ENCODE results near the gene SAFB2.

The SAFB2 gene

DNA sequence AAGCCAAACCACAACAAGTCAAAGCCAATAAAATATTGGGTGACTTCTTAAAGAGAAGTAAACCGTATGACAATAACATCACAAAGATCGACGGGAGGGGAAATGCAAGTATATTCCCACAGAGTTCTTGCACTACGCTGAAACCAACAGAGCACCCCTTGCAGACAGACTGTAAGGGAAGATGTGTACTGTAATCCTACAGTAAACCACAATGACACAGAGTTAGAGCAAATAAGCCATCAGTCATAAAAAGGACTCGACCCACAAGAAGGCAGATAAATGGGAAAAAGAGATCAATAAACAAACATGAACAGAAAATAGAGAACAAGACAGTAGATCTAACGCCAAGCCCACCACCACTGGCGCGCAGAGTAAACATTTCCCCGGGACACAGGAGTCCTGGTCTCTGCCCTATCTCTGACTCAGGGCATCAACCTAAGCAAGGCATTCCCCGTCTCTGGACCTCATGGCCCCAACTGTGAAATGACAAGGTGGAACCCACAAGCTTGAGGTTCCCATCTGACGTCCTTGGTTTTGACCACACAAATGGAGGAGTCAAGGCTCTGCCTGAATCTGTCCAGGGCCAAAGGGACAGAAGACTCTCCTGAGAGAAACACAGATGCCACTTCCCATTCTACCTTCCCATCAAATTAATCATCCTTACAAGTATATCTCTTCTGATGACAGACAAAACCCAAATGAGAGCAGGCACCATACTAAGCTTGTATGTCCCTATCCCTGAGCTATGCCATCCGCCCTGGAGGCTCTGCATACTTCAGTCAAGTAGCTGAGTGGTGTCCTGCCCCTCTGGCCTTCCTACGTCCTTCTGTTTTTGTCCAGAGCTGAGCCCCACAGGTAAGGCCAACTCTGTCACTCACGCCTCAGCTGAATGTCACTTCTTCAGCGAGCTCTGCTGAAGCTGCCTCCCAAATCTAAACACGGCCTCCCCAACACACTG is 15.0 kb downstream of the SAFB2 start:
- Histone ChIP-seq H3K9me3 (ENCODE audit: insufficient read depth, low read length) (no peaks in the 10 kb centered on the region), H3K27me3 (ENCODE audit: insufficient read depth, insufficient read length) (no peaks in the 10 kb centered on the region), H3K36me3 (ENCODE audit: insufficient read depth, insufficient read length, low read length) (peaks cover 84% of the 10 kb centered on the region), H3K9ac (ENCODE audit: insufficient read length, low read depth) (no peak overlapping the region), H3K4me3 (ENCODE audit: insufficient read length, low read depth) (no peak overlapping the region), H3K4me1 (ENCODE audit: insufficient read depth, insufficient read length) (no peaks in the 10 kb centered on the region)
- TF ChIP-seq YY1 (IDR thresholded peaks at IDR 0.05; ENCODE audit: insufficient read depth, insufficient read length), result no peak
- no peak for DNase-seq (ENCODE audit: low read depth, low spot score)

DNA sequence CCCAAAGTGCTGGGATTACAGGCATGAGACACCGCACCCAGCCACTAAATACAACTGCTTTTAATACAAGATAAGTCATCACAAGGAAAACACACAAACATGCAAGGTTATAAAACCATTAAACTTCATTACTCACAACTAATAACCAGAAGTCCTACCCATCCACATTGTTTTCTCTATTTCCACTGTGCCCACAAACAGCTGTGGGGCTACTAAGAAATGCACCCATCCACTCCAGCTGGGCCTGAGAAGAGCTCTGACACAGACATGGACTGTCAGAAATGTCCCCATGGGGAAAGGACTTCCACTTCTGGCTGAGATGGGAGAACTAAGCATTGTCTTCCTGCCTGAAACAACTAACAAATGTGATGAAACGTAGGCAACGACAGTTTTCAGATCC is 17.2 kb downstream of the SAFB2 start:
- Histone ChIP-seq H3K4me1 (ENCODE audit: insufficient read depth, insufficient read length) (no peaks in the 10 kb centered on the region), H3K36me3 (ENCODE audit: insufficient read depth, insufficient read length, low read length) (peaks cover 88% of the 10 kb centered on the region), H3K4me3 (ENCODE audit: insufficient read length, low read depth) (no peak overlapping the region), H3K9ac (ENCODE audit: insufficient read length, low read depth) (no peak overlapping the region), H3K9me3 (ENCODE audit: insufficient read depth, low read length) (no peaks in the 10 kb centered on the region), H3K27me3 (ENCODE audit: insufficient read depth, insufficient read length) (no peaks in the 10 kb centered on the region)
- TF ChIP-seq ZNF274 (IDR thresholded peaks at IDR 0.05; ENCODE audit: low read depth, low read length), result no peak
- no peak for TF ChIP-seq SUZ12 (IDR thresholded peaks at IDR 0.05; ENCODE audit: extremely low read depth, insufficient read depth, insufficient read length)
- no peak for TF ChIP-seq YY1 (IDR thresholded peaks at IDR 0.05; ENCODE audit: insufficient read depth, insufficient read length)
- no peak for DNase-seq (ENCODE audit: low read depth, low spot score)

DNA sequence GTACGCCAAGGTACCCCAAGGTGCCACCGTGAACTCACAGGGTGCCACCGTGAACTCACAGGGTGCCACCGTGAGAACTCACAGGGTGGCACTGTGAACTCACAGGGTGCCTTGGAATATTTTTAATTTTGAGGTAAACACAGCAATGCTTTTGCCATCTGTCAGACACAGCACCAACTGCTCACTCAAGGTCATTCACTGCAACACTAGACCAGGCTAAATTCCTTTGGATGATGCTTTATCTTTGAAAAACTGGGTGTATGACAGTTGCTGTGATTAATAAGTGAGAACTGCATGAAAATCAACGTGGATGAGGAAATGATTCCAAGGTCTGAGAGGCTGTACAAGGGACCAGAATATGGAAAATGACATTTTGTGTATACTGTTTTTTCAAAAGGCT is 18.9 kb downstream of the SAFB2 start:
- TF ChIP-seq ZNF274 (IDR thresholded peaks at IDR 0.05; ENCODE audit: low read depth, low read length) (no peak), YY1 (IDR thresholded peaks at IDR 0.05; ENCODE audit: insufficient read depth, insufficient read length) (no peak)

DNA sequence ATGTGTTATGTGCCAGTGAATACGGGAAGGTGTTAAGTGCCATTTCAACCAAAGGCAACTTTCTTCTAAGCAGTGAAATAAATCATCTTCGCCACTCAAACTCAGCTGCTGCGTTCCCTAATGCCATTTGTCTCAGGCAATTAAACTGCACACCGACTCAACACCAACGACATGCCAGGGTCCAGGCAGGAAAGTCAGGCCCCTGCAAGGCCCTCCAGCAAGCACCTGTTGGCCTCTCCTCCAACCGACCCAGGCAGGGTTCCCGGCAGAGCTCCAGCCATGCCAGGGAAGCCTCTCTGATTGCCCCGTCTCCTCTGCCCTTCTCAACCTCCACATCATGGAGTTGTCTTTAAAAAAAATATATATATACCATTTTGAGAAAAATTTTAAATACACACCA is 21.8 kb downstream of the SAFB2 start:
- H3K27me3 ChIP-seq (ENCODE audit: insufficient read depth, insufficient read length), result no peaks in the 10 kb centered on the region
- H3K9ac ChIP-seq (ENCODE audit: insufficient read length, low read depth), result no peak overlapping the region
- TF ChIP-seq YY1 (IDR thresholded peaks at IDR 0.05; ENCODE audit: insufficient read depth, insufficient read length), result no peak
- TF ChIP-seq SUZ12 (IDR thresholded peaks at IDR 0.05; ENCODE audit: extremely low read depth, insufficient read depth, insufficient read length), result no peak
- TF ChIP-seq ZNF274 (IDR thresholded peaks at IDR 0.05; ENCODE audit: low read depth, low read length), result no peak
- H3K36me3 ChIP-seq (ENCODE audit: insufficient read depth, insufficient read length, low read length), result peaks cover 93% of the 10 kb centered on the region
- H3K9me3 ChIP-seq (ENCODE audit: insufficient read depth, low read length), result no peaks in the 10 kb centered on the region
- no peak for DNase-seq (ENCODE audit: low read depth, low spot score)
- no peak overlapping the region for H3K4me3 ChIP-seq (ENCODE audit: insufficient read length, low read depth)
- H3K4me1 ChIP-seq (ENCODE audit: insufficient read depth, insufficient read length), result no peaks in the 10 kb centered on the region

More for the DNA sequence above, 18.9 kb downstream of the SAFB2 start:
- DNase-seq (ENCODE audit: low read depth, low spot score), result no peak
- Histone ChIP-seq H3K27me3 (ENCODE audit: insufficient read depth, insufficient read length) (no peaks in the 10 kb centered on the region), H3K4me1 (ENCODE audit: insufficient read depth, insufficient read length) (no peaks in the 10 kb centered on the region), H3K4me3 (ENCODE audit: insufficient read length, low read depth) (no peak overlapping the region), H3K36me3 (ENCODE audit: insufficient read depth, insufficient read length, low read length) (peaks cover 88% of the 10 kb centered on the region), H3K9me3 (ENCODE audit: insufficient read depth, low read length) (no peaks in the 10 kb centered on the region), H3K9ac (ENCODE audit: insufficient read length, low read depth) (no peak overlapping the region)

DNA sequence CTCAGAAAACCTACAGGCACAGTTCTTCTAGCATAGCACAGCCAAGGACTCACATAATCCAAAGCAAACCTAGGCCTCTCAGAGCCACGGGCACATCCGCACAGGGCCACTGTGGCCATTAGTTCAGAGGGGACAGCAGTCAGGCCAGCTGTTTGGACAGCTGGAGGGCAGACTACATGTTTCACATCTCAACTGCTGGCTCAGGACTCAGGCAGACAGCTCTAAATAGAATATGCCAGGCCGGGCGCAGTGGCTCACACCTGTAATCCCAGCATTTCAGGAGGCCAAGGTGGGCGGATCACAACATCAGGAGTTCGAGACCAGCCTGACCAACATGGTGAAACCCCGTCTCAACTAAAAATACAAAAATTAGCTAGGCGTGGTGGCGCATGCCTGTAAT is 26.8 kb downstream of the SAFB2 start:
- no peaks in the 10 kb centered on the region for H3K9me3 ChIP-seq (ENCODE audit: insufficient read depth, low read length)
- H3K4me1 ChIP-seq (ENCODE audit: insufficient read depth, insufficient read length), result no peaks in the 10 kb centered on the region
- no peak overlapping the region for H3K9ac ChIP-seq (ENCODE audit: insufficient read length, low read depth)
- no peak for DNase-seq (ENCODE audit: low read depth, low spot score)
- peaks cover 97% of the 10 kb centered on the region for H3K36me3 ChIP-seq (ENCODE audit: insufficient read depth, insufficient read length, low read length)
- H3K27me3 ChIP-seq (ENCODE audit: insufficient read depth, insufficient read length), result no peaks in the 10 kb centered on the region
- no peak overlapping the region for H3K4me3 ChIP-seq (ENCODE audit: insufficient read length, low read depth)
- TF ChIP-seq ZNF274 (IDR thresholded peaks at IDR 0.05; ENCODE audit: low read depth, low read length) (no peak), YY1 (IDR thresholded peaks at IDR 0.05; ENCODE audit: insufficient read depth, insufficient read length) (no peak), SUZ12 (IDR thresholded peaks at IDR 0.05; ENCODE audit: extremely low read depth, insufficient read depth, insufficient read length) (no peak)

DNA sequence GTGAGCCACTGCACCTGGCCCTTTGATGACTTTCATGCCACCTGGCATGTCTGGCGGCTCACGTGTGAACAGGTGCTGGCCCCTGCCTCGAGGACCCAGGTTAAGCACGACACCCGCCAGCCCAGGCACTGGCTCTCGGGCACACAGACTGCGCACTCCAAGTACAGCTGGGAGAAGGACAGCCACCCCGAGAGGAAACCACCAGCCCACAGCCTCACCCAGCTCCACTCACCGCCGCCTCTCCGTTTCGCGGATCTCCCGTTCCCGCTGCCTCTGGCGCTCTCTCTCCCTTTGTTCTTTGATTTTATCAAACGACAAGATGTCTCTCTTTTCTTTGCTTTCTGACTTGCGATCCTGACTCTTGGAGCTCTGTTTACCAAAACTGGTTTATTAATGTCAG is 27.4 kb downstream of the SAFB2 start:
- Histone ChIP-seq H3K4me3 (ENCODE audit: insufficient read length, low read depth) (no peak overlapping the region), H3K9ac (ENCODE audit: insufficient read length, low read depth) (no peak overlapping the region), H3K27me3 (ENCODE audit: insufficient read depth, insufficient read length) (no peaks in the 10 kb centered on the region), H3K9me3 (ENCODE audit: insufficient read depth, low read length) (no peaks in the 10 kb centered on the region), H3K36me3 (ENCODE audit: insufficient read depth, insufficient read length, low read length) (peaks cover 97% of the 10 kb centered on the region), H3K4me1 (ENCODE audit: insufficient read depth, insufficient read length) (peaks cover 6% of the 10 kb centered on the region)
- no peak for DNase-seq (ENCODE audit: low read depth, low spot score)
- TF ChIP-seq YY1 (IDR thresholded peaks at IDR 0.05; ENCODE audit: insufficient read depth, insufficient read length) (no peak), SUZ12 (IDR thresholded peaks at IDR 0.05; ENCODE audit: extremely low read depth, insufficient read depth, insufficient read length) (no peak), ZNF274 (IDR thresholded peaks at IDR 0.05; ENCODE audit: low read depth, low read length) (no peak)

DNA sequence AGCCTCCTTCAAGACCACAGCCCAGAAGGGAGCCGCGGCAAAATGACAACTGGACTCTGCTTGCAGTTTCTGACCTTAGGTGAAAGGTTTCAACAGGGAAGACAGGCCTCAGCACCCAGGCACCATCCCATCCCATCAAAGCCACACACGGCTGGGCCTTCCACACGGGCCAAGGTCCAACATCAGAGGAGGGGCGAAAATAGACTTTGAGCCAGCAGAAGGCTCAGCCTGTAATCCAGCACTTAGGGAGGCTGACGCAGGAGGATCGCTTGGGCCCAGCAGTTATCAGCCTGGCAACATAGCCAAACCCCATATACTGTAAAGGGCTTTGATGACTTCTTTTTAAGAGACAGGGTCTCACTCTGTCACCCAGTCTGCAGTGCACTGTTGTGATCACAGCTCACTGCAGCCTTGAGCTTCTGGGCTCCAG is 28.0 kb downstream of the SAFB2 start:
- TF ChIP-seq YY1 (IDR thresholded peaks at IDR 0.05; ENCODE audit: insufficient read depth, insufficient read length) (no peak), ZNF274 (IDR thresholded peaks at IDR 0.05; ENCODE audit: low read depth, low read length) (no peak), SUZ12 (IDR thresholded peaks at IDR 0.05; ENCODE audit: extremely low read depth, insufficient read depth, insufficient read length) (no peak)
- Histone ChIP-seq H3K36me3 (ENCODE audit: insufficient read depth, insufficient read length, low read length) (peaks cover 97% of the 10 kb centered on the region), H3K9ac (ENCODE audit: insufficient read length, low read depth) (no peak overlapping the region), H3K9me3 (ENCODE audit: insufficient read depth, low read length) (no peaks in the 10 kb centered on the region), H3K4me3 (ENCODE audit: insufficient read length, low read depth) (no peak overlapping the region), H3K27me3 (ENCODE audit: insufficient read depth, insufficient read length) (no peaks in the 10 kb centered on the region), H3K4me1 (ENCODE audit: insufficient read depth, insufficient read length) (peaks cover 11% of the 10 kb centered on the region)
- DNase-seq (ENCODE audit: low read depth, low spot score), result no peak

All from NT2/D1 (cell line).